Activated T-cell treated with anti-CD3 and anti-CD28 coated beads, Interleukin-2, amount 50 U/mL, for 1 hour (primary cell): ENCODE results near the gene KCNIP1.

Source experiments
- DNase-seq: peaks from one replicate; pipeline ENCODE4 v3.0.0-alpha.2; 2020

KCNIP1 gene

GRCh38 chr5:170651604-170652277, 147.9 kb downstream of the KCNIP1 start:
- DNase-seq = no peak

GRCh38 chr5:170655476-170655875, 151.7 kb downstream of the KCNIP1 start:
- no peak for DNase-seq

GRCh38 chr5:170655920-170656319, 152.1 kb downstream of the KCNIP1 start:
- DNase-seq = no peak

GRCh38 chr5:170656346-170656745, 152.5 kb downstream of the KCNIP1 start:
- no peak for DNase-seq

GRCh38 chr5:170660531-170660930, 156.7 kb downstream of the KCNIP1 start:
- no peak for DNase-seq

- no peak for DNase-seq
Observed at GRCh38 chr5:170662966-170663365, 159.1 kb downstream of the KCNIP1 start.

GRCh38 chr5:170678811-170679210, 175.0 kb downstream of the KCNIP1 start:
- no peak for DNase-seq

GRCh38 chr5:170681013-170681433, 177.2 kb downstream of the KCNIP1 start:
- DNase-seq = peak; percentile 19

GRCh38 chr5:170691657-170692056, 187.8 kb downstream of the KCNIP1 start:
- DNase-seq = no peak

- DNase-seq = no peak
Observed at GRCh38 chr5:170693701-170694100, 189.9 kb downstream of the KCNIP1 start.

- DNase-seq = no peak
Observed at GRCh38 chr5:170694911-170695310, 191.1 kb downstream of the KCNIP1 start.

GRCh38 chr5:170697031-170697430, 193.2 kb downstream of the KCNIP1 start:
- DNase-seq = no peak

- DNase-seq = no peak
Observed at GRCh38 chr5:170700503-170700902, 196.7 kb downstream of the KCNIP1 start.

GRCh38 chr5:170701334-170701733, 197.5 kb downstream of the KCNIP1 start:
- DNase-seq = no peak

- DNase-seq = no peak
Observed at GRCh38 chr5:170704417-170705192, 200.8 kb downstream of the KCNIP1 start.

- DNase-seq = no peak
Observed at GRCh38 chr5:170709640-170710039, 205.8 kb downstream of the KCNIP1 start.

GRCh38 chr5:170711300-170711699, 207.5 kb downstream of the KCNIP1 start:
- DNase-seq = no peak

- no peak for DNase-seq
Observed at GRCh38 chr5:170715141-170715540, 211.3 kb downstream of the KCNIP1 start.

- DNase-seq = no peak
Observed at GRCh38 chr5:170716396-170716795, 212.6 kb downstream of the KCNIP1 start.

- no peak for DNase-seq
Observed at GRCh38 chr5:170719551-170719950, 215.7 kb downstream of the KCNIP1 start.

GRCh38 chr5:170720179-170720578, 216.4 kb downstream of the KCNIP1 start:
- DNase-seq = no peak

GRCh38 chr5:170720984-170721383, 217.2 kb downstream of the KCNIP1 start:
- DNase-seq = no peak

GRCh38 chr5:170721681-170722080, 217.9 kb downstream of the KCNIP1 start:
- no peak for DNase-seq

GRCh38 chr5:170722316-170722715, 218.5 kb downstream of the KCNIP1 start:
- no peak for DNase-seq

- DNase-seq = no peak
Observed at GRCh38 chr5:170731052-170731451, 227.2 kb downstream of the KCNIP1 start.
